A673 (cell line): ENCODE results near the gene MRPL40.

ENCODE experiments used
- CTCF ChIP-seq: fragments of 300-800, 200-600 bp; sonication (generic); conservative IDR thresholded peaks from 2 replicates; pipeline ENCODE4 v1.5.1; 2017; ENCODE audit warnings: low read depth, mild to moderate bottlenecking, antibody characterized with exemption, low read length, moderate library complexity, mixed read lengths
- EZH2 ChIP-seq: fragments of 200-600 bp; sonication (generic); IDR thresholded peaks from 2 replicates; pipeline ENCODE4 v1.6.1; 2017; ENCODE audit warnings: borderline replicate concordance, low read depth, mild to moderate bottlenecking, mixed read lengths, antibody characterized with exemption, low read length; ENCODE audit not compliant: poor library complexity, severe bottlenecking

DNA sequence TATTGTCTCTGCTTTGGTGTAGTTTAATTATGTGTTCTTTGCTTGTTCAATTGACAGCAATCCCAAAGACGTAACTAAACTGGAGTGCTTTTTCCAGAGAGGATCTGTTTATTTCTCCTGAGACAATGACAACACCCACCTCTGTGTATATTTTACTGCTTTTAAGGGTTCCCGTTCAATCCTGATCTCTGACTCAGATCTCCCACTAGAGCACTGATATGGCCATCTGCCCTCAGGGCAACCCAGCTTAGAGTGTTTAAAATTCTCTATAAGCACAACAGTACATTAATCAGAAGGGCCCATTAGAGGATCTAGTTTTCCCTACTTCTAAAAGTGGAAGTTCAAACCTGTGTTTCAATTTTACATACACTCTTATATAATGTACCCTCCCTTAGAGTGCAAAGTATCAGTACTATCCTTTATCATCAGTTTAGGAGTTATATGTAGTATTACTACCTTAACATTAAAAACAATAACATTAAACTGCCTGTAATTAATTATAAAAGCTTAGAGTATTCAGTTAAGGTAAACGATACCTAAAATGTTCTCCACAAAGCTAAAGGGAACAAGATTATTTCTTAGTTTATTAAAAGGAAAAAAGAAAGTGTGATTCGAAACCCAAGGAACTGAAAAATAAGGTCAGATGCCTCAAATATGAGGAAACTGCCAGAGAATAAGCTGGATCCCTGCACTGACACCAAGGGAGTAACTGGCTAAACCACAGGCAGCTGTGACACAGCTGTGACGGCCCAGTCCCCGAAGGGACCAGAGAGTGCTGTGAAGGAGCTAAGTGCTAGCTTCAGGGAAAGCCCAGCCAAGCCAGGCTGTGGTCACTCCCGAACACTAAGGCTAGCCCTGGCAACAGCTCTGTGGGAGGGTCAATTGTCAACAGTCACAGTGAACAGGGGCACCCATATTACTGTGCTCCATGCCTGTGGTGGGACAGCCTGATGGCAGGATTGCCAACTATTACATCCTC, 31.4 kb downstream of the MRPL40 start:
- TF ChIP-seq CTCF (no peak), EZH2 (no peak)
